LNCAP (cell line): ENCODE measurements around the gene GALNT18.

ENCODE experiments used
- TF ChIP-seq, protein P1 (sequence below): fragments of 450-650 bp; IDR thresholded peaks from 2 replicates; pipeline ENCODE4 v1.5.1; 2017; ENCODE audit warnings: mild to moderate bottlenecking

Gene GALNT18

GRCh38 chr11:11253497-11253896 is 368.3 kb downstream of the GALNT18 start:
- TF ChIP-seq, protein P1, sequence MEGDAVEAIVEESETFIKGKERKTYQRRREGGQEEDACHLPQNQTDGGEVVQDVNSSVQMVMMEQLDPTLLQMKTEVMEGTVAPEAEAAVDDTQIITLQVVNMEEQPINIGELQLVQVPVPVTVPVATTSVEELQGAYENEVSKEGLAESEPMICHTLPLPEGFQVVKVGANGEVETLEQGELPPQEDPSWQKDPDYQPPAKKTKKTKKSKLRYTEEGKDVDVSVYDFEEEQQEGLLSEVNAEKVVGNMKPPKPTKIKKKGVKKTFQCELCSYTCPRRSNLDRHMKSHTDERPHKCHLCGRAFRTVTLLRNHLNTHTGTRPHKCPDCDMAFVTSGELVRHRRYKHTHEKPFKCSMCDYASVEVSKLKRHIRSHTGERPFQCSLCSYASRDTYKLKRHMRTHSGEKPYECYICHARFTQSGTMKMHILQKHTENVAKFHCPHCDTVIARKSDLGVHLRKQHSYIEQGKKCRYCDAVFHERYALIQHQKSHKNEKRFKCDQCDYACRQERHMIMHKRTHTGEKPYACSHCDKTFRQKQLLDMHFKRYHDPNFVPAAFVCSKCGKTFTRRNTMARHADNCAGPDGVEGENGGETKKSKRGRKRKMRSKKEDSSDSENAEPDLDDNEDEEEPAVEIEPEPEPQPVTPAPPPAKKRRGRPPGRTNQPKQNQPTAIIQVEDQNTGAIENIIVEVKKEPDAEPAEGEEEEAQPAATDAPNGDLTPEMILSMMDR, result no peak

GRCh38 chr11:11252403-11252802 is 369.4 kb downstream of the GALNT18 start:
- TF ChIP-seq, protein P1, result no peak

DNA sequence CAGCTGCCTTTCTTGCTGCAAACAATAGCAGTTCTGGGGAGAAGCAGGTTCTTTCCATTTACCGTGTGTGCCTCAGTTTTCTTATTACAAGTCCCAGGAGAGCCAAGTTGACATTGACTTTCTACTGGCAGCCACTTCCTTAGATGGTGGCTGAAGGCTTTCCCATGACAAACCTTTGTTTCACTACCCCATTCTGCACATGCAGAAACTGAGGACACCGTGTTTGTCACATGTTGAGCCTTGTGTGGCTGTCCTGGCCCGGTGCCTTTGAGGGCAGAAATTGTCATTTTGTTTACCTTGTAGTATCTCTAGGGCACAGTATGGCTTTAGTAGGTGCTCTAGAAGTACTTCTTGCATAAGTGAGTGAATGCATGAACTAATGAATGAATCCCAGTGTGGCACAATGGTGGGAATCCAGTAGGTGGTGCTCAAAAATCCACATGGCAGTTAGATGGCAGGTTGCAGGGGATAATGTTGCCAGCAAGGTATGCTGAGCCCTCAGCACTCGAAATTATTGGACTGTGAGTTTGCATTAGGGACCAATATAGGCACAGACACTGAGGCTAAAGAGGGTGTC is 370.3 kb downstream of the GALNT18 start:
- TF ChIP-seq, protein P1, result no peak

DNA sequence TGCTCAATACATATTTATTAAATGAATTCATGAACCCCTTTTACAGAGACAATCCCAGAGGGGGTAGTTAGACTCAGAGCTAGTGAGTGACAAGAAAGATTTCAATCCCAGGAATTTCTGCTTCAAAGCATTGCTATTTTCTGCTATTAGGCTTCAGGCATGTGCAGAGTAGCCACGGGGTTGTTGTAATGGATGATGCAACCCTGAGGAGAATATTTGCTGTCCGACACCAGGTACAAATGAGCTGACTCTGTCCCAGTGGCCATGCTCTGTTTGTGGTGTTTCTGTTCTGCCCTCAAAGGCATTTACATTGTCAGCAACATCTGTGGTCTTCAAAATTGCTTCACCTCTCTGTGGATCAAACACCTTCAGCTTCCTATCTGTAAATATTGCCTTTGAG is 371.3 kb downstream of the GALNT18 start:
- TF ChIP-seq, protein P1, result no peak

GRCh38 chr11:11247576-11247975 is 374.2 kb downstream of the GALNT18 start:
- TF ChIP-seq, protein P1, result no peak

DNA sequence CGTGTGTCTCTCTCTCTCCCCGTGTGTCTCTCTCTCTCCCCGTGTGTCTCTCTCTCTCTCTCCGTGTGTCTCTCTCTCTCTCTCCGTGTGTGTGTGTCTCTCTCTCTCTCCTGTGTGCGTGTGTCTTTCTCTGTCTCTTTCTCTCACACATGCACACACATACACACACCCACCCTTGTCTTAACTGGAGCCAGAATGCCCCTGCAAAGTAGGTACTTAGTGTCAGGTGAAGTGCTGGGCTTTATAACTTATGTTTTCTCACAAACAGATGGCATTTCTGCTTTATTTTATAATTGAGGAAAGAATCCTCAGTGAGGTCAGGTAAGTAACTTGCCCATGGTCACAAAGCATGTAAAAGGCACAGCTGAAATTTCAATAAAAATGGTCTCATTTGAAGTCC is 374.7 kb downstream of the GALNT18 start:
- TF ChIP-seq, protein P1, result no peak

DNA sequence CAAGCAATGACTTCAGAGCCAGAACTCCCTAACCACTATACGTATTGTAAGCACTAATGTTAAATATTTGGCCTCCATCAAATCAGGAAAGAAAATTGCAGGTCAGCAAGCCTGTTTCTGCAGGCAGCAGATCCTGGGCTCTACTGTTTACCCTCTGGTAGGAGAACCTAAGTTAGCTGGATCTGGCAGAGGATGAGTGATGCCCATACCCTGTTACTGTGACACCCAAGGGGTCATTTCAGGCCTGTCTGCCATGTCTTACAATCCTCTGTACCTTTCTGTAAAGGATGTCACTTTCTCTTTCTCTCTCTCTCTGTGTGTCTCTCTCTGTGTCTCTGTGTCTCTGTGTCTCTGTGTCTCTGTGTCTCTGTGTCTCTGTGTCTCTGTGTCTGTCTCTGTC is 375.6 kb downstream of the GALNT18 start:
- TF ChIP-seq, protein P1, result no peak

DNA sequence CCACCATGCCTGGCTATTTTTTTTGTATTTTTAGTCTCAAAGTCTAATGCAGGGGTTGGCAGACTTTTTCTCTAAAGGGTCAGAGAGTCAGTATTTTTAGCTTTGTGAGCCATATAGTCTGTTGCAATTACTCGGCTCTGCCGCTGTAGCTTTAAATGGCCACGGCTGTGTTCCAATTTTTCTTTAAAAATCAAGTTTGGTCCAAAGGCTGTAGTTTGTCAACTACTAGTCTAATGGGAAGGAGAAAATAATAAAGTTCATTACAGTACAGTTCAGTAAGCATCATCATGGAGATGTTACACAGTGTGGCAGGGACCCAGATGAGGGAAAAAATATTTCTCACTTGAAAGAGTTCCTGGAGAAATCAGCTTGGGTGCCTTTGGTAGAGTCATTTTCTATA is 376.4 kb downstream of the GALNT18 start:
- TF ChIP-seq, protein P1, result no peak
